ENCODE data around the gene CD7.
A peak's percentile ranks its signal among the peaks of the same experiment; 100 is the strongest.
"Not testable (repeated sequence)": the region's sequence is repeated elsewhere in the genome, so short reads cannot be mapped to it uniquely, and the experiment has no call there.

Gene CD7

DNA sequence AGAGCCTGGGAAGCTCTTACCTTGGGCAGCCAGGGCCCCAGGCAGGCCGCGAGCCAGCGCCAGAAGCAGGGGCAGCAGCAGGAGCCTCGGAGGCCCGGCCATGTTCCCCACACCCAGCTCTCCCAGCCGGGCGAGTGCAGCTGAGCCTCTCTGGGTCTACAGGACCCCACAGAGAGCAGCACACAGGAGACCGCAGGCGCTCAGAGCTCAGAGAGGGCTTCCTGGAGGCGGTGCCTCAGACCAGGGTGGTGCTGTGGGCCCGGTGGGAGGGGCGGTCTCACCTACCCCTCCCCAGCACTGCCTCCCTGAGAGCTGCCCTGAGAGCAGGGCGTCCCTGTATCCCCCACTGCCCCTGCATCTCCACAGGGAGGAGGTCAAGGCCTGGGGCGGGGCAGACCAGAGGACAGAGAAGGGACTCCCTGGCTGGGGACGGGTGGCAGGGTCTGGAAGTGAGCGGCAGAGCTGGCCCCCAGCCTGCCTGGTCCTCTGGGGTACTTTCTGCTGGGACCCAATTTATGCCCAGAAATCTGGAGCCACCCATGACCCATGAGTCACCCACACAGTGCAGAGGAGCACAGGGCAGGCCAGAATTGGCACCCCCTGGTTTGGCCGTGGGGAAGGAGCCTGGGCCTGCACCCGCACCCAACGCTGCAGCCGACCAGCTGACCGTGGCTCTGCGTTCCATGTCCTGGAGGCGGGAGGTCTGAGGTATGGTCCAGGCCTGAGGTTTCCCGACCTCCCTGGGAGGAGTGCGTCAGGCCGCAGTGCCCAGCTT, at the start of gene CD7:
TSS of gene CD7 (minus strand) at position 215 of the 775 bp plus-strand sequence. CDS start at position 102, 113 bp downstream.
- DNase-seq (ENCODE audit: low spot score), result peak; percentile 67

DNA sequence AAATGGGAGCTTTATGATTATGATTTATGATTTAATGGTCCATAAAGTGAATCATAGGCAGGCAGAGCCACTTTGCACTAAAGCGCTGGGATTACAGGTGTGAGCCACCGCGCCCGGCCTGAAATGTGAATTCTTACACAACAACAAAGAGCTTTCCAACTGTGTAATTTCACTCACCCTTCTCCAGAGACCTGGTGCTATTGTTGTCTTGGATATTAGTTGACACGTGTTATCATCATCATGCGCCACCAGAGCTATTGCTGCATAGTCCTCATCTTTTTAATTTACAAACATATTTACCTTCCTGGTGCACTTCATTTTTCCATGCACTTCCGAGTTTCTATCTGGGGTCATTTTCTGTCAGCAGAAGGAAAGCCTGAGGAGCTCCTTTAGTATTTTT, 49.3 kb upstream of the CD7 start:
- DNase-seq (ENCODE audit: low spot score), result no peak

DNA sequence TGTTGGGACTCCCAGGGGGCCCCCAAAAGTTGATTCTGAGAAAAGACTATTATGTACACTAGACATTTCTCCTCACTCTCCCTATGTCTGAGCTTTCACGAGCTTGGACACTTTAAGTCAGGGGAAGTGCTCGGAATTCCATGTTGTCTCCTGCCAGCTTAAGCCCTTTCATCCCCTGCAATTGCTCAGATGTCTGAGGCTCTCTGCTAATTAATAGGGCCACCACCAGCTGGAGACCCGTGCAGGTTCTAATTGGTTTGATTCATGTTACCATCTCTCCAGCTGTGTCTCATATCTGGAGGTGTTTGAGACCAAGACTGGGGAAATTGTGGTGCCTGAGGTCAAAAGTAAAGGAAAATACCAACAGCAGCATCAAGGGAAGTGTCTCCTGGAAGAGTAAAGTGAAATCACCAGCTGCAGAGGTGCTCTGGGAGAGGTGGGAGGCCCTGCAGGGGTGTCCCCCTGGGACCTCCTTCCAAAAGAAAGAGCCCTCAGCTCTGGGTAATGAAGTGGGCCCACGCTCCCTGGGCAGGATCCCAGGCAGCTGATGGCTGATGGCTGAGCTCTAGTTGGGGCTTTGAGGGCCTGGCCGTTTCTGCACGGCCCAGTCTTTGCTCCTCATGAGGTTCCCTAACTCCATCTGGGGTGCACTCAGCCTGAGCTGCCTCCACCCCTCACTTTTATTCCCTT, 48.3 kb upstream of the CD7 start:
- DNase-seq (ENCODE audit: low spot score), result no peak

DNA sequence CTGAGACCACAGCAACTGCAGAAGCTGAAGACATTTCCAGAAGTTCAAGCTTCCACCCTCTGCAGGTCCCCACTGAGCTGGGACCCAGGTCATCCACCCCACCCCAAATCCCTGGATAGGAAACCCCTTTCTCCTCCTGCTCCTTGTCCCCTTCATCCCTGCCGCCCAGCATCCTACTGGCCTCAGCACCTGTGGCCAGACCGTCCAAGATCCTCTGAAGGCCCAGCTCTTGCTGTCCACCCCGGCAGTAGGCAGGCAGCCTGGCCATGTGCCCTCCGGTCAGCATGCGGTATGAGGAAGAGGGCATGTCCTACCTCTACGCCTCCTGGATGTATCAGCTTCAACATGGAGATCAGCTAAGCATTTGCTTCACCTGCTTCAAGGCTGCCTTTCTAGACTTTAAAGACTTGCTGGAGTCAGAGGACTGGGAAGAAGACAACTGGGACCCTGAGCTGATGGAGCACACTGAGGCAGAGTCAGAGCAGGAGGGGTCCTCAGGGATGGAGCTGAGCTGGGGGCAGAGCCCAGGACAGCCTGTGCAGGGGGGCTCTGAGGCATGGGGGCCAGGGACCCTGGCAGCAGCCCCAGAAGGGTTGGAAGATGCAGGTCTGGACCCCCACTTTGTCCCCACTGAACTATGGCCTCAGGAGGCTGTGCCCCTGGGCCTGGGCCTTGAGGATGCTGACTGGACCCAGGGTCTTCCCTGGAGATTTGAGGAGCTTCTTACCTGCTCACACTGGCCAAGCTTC, 44.7 kb upstream of the CD7 start:
- no peak for DNase-seq (ENCODE audit: low spot score)

DNA sequence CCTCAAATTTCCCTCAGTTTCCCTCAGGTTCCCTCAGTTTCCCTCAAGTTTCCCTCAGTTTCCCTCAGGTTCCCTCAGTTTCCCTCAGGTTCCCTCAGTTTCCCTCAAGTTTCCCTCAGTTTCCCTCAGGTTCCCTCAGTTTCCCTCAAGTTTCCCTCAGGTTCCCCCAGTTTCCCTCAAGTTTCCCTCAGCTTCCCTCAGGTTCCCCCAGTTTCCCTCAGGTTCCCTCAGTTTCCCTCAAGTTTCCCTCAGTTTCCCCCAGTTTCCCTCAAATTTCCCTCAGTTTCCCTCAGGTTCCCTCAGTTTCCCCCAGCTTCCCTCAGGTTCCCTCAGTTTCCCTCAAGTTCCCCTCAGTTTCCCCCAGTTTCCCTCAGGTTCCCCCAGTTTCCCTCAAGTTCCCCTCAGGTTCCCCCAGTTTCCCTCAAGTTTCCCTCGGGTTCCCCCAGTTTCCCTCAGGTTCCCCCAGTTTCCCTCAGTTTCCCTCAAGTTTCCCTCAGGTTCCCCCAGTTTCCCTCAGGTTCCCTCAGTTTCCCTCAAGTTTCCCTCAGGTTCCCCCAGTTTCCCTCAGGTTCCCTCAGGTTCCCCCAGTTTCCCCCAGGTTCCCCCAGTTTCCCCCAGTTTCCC, 42.2 kb upstream of the CD7 start:
- not testable (repeated sequence) for DNase-seq (ENCODE audit: low spot score)

DNA sequence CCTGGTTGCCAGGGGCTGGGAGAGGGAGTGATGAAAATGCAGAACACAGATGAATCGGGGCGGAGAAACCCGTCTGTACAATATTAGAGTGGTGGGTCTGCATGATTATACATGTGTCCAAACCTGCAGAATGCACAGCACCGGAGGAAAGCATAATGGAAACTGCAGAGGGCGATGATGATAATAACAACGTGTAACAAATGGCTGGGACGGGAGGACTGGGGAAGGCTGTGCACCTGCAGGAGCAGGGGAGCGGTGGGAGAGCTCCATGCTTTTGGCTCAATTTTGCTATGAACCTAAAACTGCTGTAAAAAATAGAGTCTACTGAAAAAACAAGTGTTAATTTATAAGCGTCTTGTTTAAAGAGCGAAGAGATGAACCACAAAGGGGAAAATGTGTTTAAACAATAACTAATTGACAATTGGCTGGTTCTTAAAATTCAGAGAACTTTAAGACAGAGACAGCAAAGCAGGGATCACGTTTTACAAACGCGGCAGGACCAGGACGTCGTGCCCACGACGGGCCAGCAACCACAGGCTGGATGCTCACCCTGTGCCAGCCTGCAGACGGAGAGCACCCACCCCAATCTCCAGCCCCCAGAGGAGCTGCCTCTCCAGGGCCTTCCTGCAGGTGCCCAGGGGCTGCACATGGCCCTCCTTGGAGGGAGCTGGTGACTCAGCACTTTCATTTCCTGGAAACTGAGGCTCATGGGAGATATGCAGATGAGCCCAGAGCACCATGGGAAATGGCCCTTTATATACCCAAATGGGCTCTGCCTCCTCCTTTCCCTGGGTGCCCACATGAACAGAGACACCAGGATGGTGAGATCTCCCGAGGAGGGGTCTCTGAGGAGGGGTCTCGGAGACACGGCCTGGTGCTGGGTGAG, 41.3 kb upstream of the CD7 start, which contains the start of gene TEX19:
TSS of gene TEX19 (plus strand) at position 783 of the 886 bp plus-strand sequence. CDS start 2,904 bp downstream, outside the sequence.
- no peak for DNase-seq (ENCODE audit: low spot score)

DNA sequence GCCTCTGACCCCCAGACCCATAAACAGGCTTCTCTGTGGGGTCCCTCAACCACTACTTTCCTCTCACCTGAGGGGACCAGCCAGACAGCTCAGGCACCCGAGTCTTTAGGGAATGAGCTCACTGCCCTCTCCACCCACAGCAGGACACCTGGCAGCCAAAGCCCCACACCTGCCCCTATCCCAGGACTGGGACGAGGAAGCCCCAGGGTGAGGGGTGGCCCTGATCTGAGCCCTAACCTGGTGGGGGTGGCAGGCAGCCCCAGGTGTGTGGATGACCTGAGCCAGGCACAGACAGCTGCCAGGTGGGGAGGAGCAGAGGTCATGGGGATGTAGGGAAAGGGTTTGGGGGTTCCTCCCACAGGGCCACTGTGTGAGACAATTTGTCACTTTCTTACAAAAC, 40.0 kb upstream of the CD7 start:
- DNase-seq (ENCODE audit: low spot score), result no peak

DNA sequence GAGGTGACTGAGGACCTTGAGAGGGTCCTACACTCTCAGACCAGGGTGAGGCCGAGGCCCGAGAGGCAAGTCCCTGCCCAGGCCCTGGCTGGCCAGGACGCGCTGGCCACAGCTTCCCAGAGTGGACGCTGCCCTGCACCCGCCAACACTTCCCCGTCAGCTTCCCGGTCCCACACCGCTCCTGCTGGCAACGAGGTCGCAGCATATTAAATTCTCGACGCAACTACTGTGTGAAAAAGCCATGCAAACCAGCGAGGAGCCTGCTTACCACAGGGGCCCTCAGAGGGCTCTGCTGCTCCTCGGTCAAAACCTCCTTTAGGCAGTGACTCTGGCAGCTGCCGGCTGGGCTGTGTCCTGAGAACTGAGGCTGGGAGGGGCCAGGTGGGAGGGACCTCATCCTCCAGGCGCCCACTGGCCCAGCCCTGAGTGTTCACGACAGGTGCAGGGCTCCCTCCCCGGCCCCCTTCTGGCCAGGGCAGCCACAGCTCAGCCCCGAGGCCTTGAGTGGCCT, 39.5 kb upstream of the CD7 start:
- no peak for DNase-seq (ENCODE audit: low spot score)

DNA sequence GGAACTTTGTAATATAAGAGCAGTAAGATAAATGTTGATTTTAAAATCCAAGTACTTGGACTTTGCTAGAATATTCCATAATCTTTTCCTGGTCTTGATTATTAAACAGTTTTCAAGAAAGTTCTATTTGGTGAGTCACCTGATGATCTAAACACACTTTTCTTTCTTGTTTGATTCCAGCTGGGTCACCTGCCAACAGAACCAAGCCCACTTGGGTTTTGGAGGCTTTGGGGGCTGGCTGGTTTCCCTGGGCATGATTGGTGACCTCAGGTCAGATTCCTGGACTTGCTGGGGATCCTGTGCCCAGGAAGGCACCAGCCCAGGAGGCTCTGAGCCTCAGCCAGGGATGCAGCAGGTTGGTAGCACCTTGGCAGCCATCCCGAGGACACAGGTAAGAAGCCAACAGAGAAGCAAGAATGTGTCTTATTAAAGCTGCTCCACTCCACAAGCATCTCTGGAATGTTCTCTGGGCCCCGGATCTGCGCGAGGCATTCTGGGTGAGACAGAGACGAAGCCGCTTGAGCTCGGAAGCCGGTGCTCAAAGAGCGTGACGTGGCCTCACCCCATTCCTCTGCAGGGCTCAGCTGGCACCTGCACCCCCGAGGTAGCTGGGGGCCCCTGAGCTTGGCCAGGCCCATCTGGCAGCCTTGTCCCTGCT, 38.5 kb upstream of the CD7 start:
- DNase-seq (ENCODE audit: low spot score), result no peak

DNA sequence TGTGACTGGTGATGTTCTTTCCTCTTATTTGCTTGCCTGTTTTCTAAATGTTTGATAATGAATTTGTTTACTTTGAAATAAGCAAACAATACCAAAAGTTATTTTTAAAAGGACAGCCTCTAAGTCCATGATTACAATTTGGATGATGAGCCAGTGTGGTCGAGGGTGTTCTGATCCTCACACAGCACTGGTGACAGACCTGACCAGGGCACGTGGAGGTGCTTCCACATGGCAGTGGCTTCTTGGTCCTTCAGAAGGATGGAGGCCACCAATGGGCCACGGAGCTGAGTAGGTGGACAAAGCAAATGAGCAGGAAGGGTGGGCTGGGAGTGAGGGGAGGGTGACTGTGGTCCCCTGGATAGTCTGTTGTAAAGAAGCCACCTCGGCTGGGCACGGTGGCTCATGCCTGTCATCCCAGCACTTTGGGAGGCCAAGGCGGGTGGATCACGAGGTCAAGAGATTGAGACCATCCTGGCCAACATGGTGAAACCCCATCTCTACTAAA, 37.4 kb upstream of the CD7 start:
- no peak for DNase-seq (ENCODE audit: low spot score)

DNA sequence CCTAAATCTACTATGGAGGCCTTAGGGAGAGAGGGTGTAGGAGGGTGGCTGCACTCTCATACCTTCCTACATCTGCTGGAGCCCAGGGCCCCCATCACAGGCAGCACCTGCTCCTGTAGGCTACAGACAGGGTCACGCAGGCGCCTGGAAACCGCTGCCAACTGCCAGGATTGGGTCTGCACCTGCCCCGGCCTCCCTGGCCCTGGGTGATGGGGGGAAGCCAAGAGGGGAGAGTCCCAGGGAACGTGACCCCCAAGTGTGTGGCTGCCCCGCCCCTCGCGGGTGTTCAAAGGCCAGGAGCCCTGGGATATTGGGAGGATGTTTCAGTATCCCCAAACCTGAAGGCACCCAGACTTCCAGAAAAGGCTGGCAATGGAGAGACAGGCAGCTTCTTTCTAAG, 36.1 kb upstream of the CD7 start:
- no peak for DNase-seq (ENCODE audit: low spot score)

DNA sequence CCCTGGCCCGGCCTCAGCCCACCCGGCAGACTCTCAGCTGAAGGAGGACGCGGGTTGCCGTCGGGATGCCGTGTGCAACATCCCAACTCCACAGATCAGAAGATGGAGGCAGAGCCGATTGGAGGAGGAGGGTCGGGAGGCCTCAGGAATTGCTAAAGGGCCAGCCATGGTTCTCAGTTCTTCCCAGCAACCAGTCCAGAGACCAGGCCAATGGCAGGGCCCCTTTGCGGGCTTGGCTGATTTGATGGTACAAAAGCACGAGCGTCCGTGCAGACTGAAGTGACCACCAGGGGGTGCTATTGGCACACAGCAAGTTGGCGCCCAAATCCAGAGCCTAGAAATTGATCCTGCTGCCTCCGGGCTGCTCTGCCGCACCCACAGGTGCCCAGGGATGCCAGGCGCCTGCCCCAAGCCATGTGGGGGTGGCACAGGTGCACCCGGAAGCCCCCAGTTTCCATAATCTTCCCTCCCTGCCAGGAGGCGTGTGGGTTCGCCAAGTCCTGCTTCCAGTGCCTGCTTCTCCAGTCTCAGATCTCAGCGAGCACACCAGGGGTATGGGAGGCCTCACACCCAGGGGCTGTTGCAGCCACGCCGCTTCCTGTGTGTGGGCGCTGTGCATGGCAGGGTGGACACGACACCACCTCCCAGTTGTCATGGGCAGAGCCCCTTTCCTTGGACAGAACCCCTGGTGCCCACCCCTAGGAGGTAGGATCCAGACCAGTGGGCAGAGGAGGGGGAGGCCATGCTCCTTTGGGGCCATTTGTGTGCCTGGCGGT, 34.5 kb upstream of the CD7 start:
- DNase-seq (ENCODE audit: low spot score), result peak; percentile 83

DNA sequence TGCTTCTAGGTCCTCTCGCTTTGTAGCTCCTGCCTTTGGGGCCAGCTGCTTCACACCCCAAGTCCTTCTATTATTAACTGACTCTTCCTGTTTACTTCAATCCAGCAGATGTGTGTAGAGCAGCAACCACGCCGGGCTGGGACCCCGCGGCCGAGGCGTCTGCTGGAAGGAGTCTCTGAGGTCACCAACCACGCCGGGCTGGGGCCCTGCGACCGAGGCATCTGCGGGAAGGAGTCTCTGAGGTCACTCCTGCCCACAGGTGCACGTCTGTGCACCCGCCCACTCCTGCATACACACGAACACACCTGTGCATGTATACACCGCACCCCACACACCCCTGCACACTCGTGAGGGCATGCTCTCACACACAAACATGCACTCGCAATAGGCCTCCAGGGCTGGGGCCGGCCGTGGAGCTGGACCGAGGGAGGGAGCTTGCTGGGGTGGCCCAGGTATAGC, 33.9 kb upstream of the CD7 start:
- DNase-seq (ENCODE audit: low spot score), result no peak

DNA sequence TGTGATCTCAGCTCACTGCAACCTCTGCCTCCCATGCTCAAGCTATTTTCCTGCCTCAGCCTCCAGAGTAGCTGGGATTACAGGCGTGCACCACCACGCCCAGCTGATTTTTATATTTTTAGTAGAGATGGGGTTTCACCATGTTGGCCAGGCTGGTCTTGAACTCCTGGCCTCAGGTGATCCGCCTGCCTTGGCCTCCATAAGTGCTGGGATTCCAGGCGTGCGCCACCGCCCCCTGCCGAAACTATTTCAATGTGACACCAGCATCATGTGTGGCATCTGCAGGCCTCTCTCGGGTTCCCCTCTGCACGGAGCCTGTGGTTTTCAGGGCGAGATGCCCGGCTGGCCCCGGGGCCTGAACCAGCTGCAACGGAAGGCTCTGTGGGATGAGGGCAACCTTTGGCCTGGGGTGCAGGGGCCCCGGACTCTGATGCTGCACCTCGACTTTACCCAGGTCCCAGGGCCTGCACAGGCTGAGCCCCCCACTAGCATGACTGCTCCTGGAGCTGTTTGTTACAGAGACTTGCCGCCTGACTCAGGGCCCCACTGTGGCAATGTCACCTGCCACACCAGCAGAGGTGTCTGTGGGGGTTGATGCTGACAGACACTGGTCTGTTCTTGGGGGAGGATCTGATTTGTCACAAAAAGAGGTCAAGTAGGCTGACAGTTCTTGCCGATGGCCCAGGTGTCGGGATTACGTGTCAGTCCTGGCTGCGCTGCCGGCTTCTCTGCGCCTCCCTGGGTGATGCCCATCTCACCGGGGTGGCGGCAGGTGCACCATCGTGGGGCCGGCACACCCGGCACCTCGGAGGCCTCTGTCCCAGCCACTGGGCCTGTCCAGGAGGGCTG, 33.0 kb upstream of the CD7 start:
- DNase-seq (ENCODE audit: low spot score), result peak; percentile 46

DNA sequence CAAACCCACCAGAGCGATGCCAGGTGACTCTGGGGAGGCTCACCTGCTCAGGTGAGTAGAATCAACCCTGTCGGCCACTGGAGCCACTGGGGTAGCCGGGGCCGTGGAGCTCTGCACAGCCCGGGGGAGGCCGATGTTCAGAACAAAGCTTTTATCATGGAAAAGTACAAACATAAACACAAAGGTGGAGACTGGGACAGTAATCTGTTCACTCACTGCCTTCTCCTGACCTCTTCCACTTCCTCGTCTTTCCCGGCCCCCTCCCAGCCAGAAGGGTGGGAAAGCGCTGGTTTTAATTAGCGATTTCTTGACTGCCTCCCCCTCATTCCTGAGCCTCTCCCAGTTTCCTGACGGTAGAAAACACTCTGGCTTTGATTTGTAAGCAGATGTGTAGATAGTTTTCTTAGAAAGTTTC, 31.9 kb upstream of the CD7 start:
- no peak for DNase-seq (ENCODE audit: low spot score)

DNA sequence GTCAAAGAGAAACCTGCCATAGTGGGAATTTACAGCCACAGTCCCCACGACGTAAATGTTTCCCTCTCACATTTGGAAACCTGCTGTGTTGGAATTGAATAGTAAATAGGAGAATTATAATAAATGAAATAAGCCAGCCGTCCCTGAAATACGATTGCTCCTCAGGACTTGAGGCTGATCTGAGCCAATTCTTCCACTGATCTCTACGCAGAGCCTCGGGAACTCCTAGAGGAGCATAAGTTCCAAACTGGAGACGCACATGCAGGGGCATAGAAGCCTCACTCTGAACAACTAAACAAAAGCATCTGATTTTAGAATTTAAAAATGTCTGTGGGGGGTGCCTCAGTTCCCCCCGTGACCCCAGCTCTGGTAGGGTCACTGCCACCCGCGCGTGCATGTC, 31.5 kb upstream of the CD7 start:
- no peak for DNase-seq (ENCODE audit: low spot score)

DNA sequence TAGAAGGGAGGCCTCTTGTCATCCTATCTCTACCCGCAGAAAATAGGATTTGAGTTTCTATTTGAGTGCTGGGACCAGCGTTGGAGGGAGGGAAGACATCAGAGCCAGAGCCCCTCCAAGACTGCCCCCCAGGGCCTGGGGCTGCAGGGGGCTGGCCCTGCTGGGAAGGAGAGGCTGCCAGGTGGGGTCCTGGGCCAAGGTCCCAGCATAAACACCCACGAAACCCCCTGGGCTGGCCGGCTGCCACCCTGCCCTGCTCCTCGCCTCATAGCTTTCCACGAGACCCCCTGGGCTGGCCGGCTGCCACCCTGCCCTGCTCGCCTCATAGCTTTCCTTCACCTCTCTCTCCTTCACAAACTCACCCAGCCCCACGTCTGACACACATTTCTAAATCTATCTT, 31.0 kb upstream of the CD7 start:
- DNase-seq (ENCODE audit: low spot score), result no peak

DNA sequence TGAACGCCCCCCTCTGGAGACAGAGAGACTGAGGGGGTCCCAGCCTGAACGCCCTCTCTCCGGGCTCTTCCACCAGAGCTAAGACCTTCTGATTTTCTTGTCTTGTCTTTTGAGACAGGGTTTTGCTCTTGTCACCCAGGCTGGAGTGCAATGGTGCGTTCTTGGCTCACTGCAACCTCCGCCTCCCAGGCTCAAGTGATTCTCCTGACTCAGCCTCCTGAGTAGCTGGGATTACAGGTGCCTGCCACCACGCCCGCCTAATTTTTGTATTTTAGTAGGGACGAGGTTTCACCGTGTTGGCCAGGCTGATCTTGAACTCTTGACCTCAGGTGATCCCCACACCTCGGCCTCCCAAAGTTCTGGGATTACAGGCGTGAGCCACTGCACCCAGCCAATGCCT, 30.6 kb upstream of the CD7 start:
- not testable (repeated sequence) for DNase-seq (ENCODE audit: low spot score)

Data from CD4-positive, alpha-beta T cell treated with Interleukin-2 at 100 ng/mL for 4 hours (primary cell).